ENCODE measurements around the gene RAB26. TPM values are rescaled to one million over a fixed set of nuclear protein-coding genes. Genes with fewer than 3 reads are reported as not detected.

The RAB26 gene
- total and polyA plus RNA-seq, 4 donors, result 1.9 to 3.9 (median 3.0) TPM

GRCh38 chr16:2199621-2200139 is 51.3 kb downstream of the RAB26 start:
- DNase-seq (ENCODE audit: low spot score), result no peak
- no peak overlapping the region for H3K27ac ChIP-seq (ENCODE audit: low read depth in 1 of 2, low read length in 2 of 2)
- 84% methylated on average over 14 of the region's 14 CpGs for WGBS
- H3K27me3 ChIP-seq (ENCODE audit: control insufficient read depth in 4 of 4, insufficient read depth in 4 of 4, low read length in 3 of 4), result peaks cover 0 to 2% (median 0%) of the 10 kb centered on the region in 4 donors
- TF ChIP-seq JUND (IDR thresholded peaks at IDR 0.05), result no peak
- TF ChIP-seq RXRA (IDR thresholded peaks at IDR 0.05), result no peak
- TF ChIP-seq FOXA1 (IDR thresholded peaks at IDR 0.05), result no peak
- no peak for TF ChIP-seq CTCF (IDR thresholded peaks at IDR 0.05; ENCODE audit: low read depth, low read length, missing input control)
- TF ChIP-seq SP1 (IDR thresholded peaks at IDR 0.05), result no peak
- no peak for TF ChIP-seq ATF3 (IDR thresholded peaks at IDR 0.05)
- no peak for TF ChIP-seq ZBTB33 (IDR thresholded peaks at IDR 0.05)
- no peak for TF ChIP-seq TAF1 (conservative IDR thresholded peaks at IDR 0.05)
- TF ChIP-seq HNF4G (IDR thresholded peaks at IDR 0.05), result no peak
- H3K4me1 ChIP-seq (ENCODE audit: control insufficient read depth in 4 of 4, insufficient read depth in 4 of 4, low read length in 3 of 4), result peaks cover 3 to 13% (median 5%) of the 10 kb centered on the region in 4 donors
- no peak overlapping the region for H3K9ac ChIP-seq (ENCODE audit: low read depth in 1 of 2, low read length in 2 of 2)
- no peaks in the 10 kb centered on the region for H3K36me3 ChIP-seq (ENCODE audit: control insufficient read depth in 4 of 4, insufficient read depth in 3 of 4, low read depth in 1 of 4, low read length in 3 of 4)
- no peak overlapping the region for H3K4me3 ChIP-seq (ENCODE audit: low read depth in 1 of 3, low read length in 3 of 3)
- H3K9me3 ChIP-seq (ENCODE audit: control insufficient read depth in 4 of 4, low read length in 3 of 4), result no peaks in the 10 kb centered on the region

- DNase-seq (ENCODE audit: low spot score), result no peak
- no peak overlapping the region for H3K9ac ChIP-seq (ENCODE audit: low read depth in 1 of 2, low read length in 2 of 2)
- WGBS, result 93% methylated on average over 6 of the region's 6 CpGs
- peaks cover 3 to 12% (median 7%) of the 10 kb centered on the region in 4 donors for H3K4me1 ChIP-seq (ENCODE audit: control insufficient read depth in 4 of 4, insufficient read depth in 4 of 4, low read length in 3 of 4)
- H3K9me3 ChIP-seq (ENCODE audit: control insufficient read depth in 4 of 4, low read length in 3 of 4), result no peaks in the 10 kb centered on the region
- TF ChIP-seq TAF1 (conservative IDR thresholded peaks at IDR 0.05) (no peak), GABPA (IDR thresholded peaks at IDR 0.05 in 1 of 2, conservative IDR thresholded peaks at IDR 0.05 in 1 of 2) (no peak), HNF4A (conservative IDR thresholded peaks at IDR 0.05) (no peak), FOXA2 (IDR thresholded peaks at IDR 0.05) (no peak), ZBTB33 (IDR thresholded peaks at IDR 0.05) (no peak), SP1 (IDR thresholded peaks at IDR 0.05) (no peak), FOXA1 (IDR thresholded peaks at IDR 0.05) (no peak), CTCF (IDR thresholded peaks at IDR 0.05; ENCODE audit: low read depth, low read length, missing input control) (no peak), RAD21 (IDR thresholded peaks at IDR 0.05) (no peak), ATF3 (IDR thresholded peaks at IDR 0.05) (no peak), EGR1 (IDR thresholded peaks at IDR 0.05; ENCODE audit: low read depth in 2 of 2) (no peak), HNF4G (IDR thresholded peaks at IDR 0.05) (no peak), MAX (IDR thresholded peaks at IDR 0.05) (no peak), NR2F2 (IDR thresholded peaks at IDR 0.05) (no peak), JUND (IDR thresholded peaks at IDR 0.05) (no peak), REST (IDR thresholded peaks at IDR 0.05) (no peak)
- H3K4me3 ChIP-seq (ENCODE audit: low read depth in 1 of 3, low read length in 3 of 3), result no peak overlapping the region
- H3K27ac ChIP-seq (ENCODE audit: low read depth in 1 of 2, low read length in 2 of 2), result no peak overlapping the region
- H3K27me3 ChIP-seq (ENCODE audit: control insufficient read depth in 4 of 4, insufficient read depth in 4 of 4, low read length in 3 of 4), result peaks cover 0 to 2% (median 0%) of the 10 kb centered on the region in 4 donors
- no peaks in the 10 kb centered on the region for H3K36me3 ChIP-seq (ENCODE audit: control insufficient read depth in 4 of 4, insufficient read depth in 3 of 4, low read depth in 1 of 4, low read length in 3 of 4)
Observed at GRCh38 chr16:2200313-2200712, 51.9 kb downstream of the RAB26 start.

Measured in liver (tissue), 9 donors.